Measurements from ENCODE around the gene CACNA1C.

- TF ChIP-seq POLR2AphosphoS5 (IDR thresholded peaks at IDR 0.05; ENCODE audit: low read depth, low read length) (no peak), POLR2A (IDR thresholded peaks at IDR 0.05; ENCODE audit: low read depth, low read length) (no peak)
Observed at GRCh38 chr12:2664721-2665577, 612.2 kb downstream of the CACNA1C start.

Measured in GM12891 (cell line).